ENCODE measurements around the gene DRAXIN.

DRAXIN gene

GRCh38 chr1:11712285-11712684 is 20.8 kb downstream of the DRAXIN start:
- DNase-seq = no peak

- no peak for DNase-seq
Measured at GRCh38 chr1:11713095-11713494, 21.6 kb downstream of the DRAXIN start.

GRCh38 chr1:11714831-11715575 is 23.5 kb downstream of the DRAXIN start:
- no peak for DNase-seq

GRCh38 chr1:11719313-11720032 is 28.0 kb downstream of the DRAXIN start:
- peak; percentile 42 for DNase-seq

GRCh38 chr1:11720033-11720376 is 28.5 kb downstream of the DRAXIN start:
- DNase-seq = no peak

GRCh38 chr1:11720525-11720924 is 29.0 kb downstream of the DRAXIN start:
- no peak for DNase-seq

GRCh38 chr1:11721311-11721710 is 29.8 kb downstream of the DRAXIN start:
- DNase-seq = no peak

GRCh38 chr1:11722538-11722937 is 31.0 kb downstream of the DRAXIN start:
- DNase-seq = no peak

GRCh38 chr1:11725616-11726015 is 34.1 kb downstream of the DRAXIN start:
- no peak for DNase-seq

GRCh38 chr1:11727119-11727518 is 35.6 kb downstream of the DRAXIN start:
- DNase-seq = no peak

- DNase-seq = no peak
Measured at GRCh38 chr1:11728126-11728806, 36.8 kb downstream of the DRAXIN start.

- DNase-seq = no peak
Measured at GRCh38 chr1:11729155-11729497, 37.6 kb downstream of the DRAXIN start.

- DNase-seq = no peak
Measured at GRCh38 chr1:11729498-11730428, 38.3 kb downstream of the DRAXIN start.

GRCh38 chr1:11730429-11730891 is 39.0 kb downstream of the DRAXIN start:
- no peak for DNase-seq

- no peak for DNase-seq
Measured at GRCh38 chr1:11731691-11732283, 40.3 kb downstream of the DRAXIN start.

GRCh38 chr1:11733306-11733705 is 41.8 kb downstream of the DRAXIN start:
- DNase-seq = no peak

- no peak for DNase-seq
Measured at GRCh38 chr1:11735531-11735853, 44.0 kb downstream of the DRAXIN start.

- peak; percentile 80 for DNase-seq
Measured at GRCh38 chr1:11735854-11736745, 44.6 kb downstream of the DRAXIN start, which contains the start of gene AGTRAP. Gene AGTRAP (plus strand): TSS chr1:11736136. CDS start chr1:11736209, 73 bp downstream.

GRCh38 chr1:11736746-11737639 is 45.5 kb downstream of the DRAXIN start:
- DNase-seq = no peak

GRCh38 chr1:11738096-11738495 is 46.6 kb downstream of the DRAXIN start:
- DNase-seq = no peak
